ENCODE measurements around the gene MFSD6.
A peak's percentile ranks its signal among the peaks of the same experiment; 100 is the strongest.

MFSD6 gene

DNA sequence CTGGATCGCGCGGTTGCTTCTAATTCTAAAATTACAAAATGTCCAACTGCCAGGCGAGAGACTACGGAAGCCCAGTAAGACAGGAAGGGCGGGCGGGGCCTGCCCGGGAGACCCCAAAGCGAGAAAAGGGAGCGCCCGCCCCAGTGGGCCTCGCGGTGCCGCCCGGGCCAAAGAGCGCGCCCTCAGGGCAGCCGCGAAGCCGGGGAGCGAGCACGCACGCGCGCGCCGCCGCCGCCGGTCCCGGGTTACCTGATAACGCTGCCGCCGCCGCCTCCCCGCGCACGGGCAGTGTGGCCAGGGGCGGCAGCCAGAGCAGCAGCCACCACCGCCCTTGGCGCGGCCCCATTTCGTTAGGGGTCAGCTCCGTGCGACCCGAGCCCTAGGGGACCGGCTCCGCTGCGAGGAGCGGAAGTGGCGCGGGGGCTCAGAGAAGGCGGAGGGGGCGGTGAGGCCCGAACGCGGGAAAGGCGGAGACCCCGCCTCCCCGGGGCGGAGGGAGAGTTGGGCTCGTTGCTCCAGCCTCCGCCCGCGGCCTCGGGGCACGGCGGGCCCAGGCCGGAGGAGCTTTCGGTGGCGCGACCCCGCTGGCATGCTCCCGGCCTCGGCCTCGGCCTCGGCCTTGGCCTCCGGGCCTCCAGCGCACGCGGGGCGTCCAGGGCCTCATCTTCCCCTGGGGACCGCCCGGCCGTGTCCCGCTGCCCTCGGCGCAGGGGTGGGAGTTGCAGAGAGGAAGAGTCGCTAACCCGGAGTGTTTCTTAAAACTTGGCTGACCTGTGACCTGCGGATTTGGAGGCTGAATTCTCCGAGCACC is 126.4 kb downstream of the MFSD6 start, which contains the start of gene NEMP2:
TSS of gene NEMP2 (minus strand) at position 413 of the 811 bp plus-strand sequence. CDS start at position 346, 67 bp downstream.
- peak; percentile 83 for DNase-seq

DNA sequence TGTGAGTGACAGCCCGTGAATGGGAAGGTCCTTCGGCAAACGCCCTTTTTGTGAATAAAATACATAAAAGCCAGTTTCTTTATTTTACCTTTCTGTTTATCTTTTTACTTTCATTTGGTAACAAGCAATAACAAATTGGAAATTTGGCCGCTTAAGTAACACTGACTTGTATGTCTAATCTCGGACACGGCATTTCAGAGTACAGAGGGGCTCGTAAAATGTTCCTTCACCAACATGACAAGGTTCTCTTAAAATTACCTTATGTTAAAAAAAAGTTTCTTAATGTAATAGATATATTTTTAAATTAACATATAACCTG is 126.9 kb downstream of the MFSD6 start:
- no peak for DNase-seq

DNA sequence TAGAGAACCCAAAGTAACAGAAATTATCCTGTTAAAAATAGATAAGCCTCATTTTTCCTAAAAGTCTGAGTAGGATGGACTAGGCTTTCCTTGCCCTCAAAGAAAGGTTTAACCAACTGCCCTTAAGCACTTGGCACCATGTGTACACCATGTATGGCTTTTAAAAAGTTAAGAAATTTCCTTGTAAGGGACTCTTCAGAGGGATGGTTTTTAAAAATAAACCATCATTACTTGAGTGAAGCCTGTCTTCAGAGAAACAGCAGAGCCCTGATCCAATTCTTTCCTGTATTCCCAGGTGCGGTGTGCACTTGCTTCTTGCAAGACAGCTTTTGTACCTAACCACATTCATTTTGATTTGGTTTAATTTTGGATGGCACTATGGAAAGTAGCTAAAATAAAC is 127.4 kb downstream of the MFSD6 start:
- DNase-seq, result no peak

- no peak for DNase-seq
Observed at GRCh38 chr2:190537765-190538164, 129.6 kb downstream of the MFSD6 start.

GRCh38 chr2:190538201-190538600 is 130.0 kb downstream of the MFSD6 start:
- no peak for DNase-seq

- no peak for DNase-seq
Observed at GRCh38 chr2:190540048-190540447, 131.9 kb downstream of the MFSD6 start.

DNA sequence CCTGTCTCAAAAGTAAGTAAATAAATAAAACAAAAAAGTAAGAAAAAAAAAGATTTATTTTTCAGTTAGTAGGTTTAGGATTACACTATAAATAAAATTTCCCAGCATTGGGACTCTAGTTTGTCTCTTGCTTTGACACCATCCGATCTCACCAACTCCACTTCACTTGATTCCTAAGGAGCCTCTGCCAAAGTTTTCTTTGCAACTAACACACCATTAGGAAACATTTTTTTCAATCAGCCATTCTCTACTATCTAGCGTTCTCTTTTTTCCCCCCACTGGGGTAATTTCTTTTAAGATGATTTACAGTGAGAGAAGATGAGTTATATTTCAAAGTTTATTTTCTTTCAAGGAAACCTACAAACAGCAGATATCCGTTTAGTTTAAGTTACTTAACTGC is 136.9 kb downstream of the MFSD6 start:
- DNase-seq, result no peak

DNA sequence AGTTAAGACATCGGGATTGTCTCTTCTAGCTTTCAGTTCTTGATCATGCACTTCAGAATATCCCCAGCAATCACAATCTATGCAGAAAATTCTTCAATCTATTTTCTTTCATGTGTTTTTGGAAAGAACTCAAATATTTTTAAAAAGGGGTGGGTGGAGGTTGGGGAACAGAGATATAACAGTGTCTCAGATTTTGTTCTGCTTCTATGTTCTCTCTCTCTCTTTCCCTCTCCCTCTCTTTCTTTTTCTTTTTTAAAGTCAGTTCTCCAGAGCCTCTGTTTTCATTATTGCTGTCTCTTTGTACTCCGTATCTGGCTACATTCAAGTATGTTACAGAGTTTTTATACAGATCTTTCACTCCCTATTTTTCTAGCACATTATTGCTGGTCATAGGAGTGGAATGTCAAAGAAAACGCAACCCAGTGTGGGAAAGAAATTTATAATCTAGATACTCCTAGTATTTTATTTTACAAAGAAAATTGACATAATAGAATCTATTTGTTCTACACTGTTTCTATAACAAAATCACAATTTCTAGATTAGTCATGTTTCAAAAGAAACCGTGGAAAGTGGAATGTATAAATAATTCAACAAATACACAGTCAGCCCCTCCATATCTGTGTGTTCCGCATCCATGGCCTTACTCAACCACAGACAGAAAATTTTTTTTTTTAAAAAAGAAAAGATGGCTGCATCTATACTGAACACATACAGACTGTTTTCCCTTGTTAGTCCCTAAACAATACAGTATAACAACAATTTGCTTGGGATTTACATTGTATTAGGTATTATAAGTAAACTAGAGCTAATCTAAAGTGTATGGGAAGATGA is 137.6 kb downstream of the MFSD6 start:
- no peak for DNase-seq

DNA sequence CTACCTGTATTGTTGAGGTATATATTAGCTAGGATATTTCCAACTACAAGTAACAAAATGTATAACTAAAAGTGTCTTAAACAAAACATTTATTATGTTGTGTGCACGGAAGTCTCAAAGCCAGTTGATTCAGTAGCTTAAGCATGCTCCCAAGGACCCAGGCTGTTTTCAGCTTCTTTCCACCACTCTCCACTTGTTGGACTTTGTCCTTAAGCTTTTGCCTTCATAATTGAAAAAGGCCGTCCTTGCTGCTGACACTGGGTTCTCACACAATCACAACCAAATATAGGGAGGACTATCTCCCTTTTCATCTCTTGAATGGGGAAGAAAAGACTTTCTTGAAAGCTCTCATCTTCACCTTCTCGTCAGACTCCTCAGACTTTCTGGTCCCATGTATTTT is 138.6 kb downstream of the MFSD6 start:
- no peak for DNase-seq

DNA sequence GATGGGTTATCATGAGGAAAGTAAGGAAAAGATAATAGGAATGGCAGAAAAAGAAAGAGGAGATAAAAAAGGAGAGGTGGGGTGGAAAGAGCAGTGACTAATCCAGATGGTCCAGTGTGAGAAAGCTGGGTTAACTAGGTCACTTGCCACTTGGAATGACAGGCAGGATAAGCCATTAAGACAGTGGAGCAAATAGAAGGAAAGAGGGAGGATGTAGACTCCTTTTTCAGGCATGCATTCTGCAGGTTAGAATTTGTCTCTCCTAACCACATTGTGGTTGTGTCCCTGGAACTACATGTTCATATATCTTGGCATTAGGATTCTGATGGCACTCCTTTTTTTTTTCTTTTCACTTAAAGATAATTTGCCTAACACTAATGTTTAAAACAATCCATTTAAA is 139.7 kb downstream of the MFSD6 start:
- no peak for DNase-seq

DNA sequence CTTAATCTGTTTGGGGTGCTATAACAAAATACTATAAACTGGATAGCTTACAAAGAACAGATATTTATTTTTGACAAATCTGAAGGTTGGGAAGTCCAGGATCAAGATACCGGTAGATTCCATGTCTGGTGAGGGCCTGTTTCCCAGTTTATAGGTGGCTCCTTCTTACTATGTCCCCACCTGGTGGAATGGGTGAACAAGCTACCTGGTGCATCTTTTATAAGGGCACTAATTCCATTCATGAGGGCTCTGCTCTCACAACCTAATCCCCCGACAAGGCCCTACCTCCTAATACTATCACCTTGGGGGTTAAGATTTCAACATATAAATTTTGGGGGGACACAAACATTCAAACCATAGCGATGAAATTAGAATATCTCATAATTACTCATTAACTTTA is 142.0 kb downstream of the MFSD6 start:
- no peak for DNase-seq
